NB4 (cell line): ENCODE data around the gene TNFRSF1B.

Experiments
- CTCF ChIP-seq: IDR thresholded peaks from one replicate; pipeline ENCODE4 v1.5.1; 2012; ENCODE audit warnings: low read depth, low read length
- MAX ChIP-seq: IDR thresholded peaks from 2 replicates; pipeline ENCODE4 v1.6.1; 2011; ENCODE audit warnings: low read depth, low read length
- MYC ChIP-seq: IDR thresholded peaks from 2 replicates; pipeline ENCODE4 v1.6.1; 2011; ENCODE audit warnings: low read depth, low read length
- POLR2A ChIP-seq: IDR thresholded peaks from 2 replicates; pipeline ENCODE4 v1.6.1; 2011; ENCODE audit warnings: mild to moderate bottlenecking; ENCODE audit not compliant: insufficient read length; ENCODE audit errors: extremely low read depth

- no peak for TF ChIP-seq CTCF
- no peak for TF ChIP-seq POLR2A
- TF ChIP-seq MYC, result no peak
- no peak for TF ChIP-seq MAX
These were observed 4.6 kb downstream of the TNFRSF1B start for GRCh38 chr1:12171206-12172041.
